ENCODE data around the gene DLX3.

The DLX3 gene

GRCh38 chr17:50022463-50023130, 27.6 kb upstream of the DLX3 start:
- H3K9me3 ChIP-seq (ENCODE audit: control insufficient read depth in 1 of 2, low read length in 2 of 2), result no peaks in the 10 kb centered on the region
- no peak overlapping the region for H3K4me3 ChIP-seq (ENCODE audit: low read depth in 1 of 2, low read length in 2 of 2)
- H3K4me1 ChIP-seq (ENCODE audit: control insufficient read depth in 1 of 2, insufficient read depth in 2 of 2, low read length in 2 of 2), result peaks cover 0 to 13% of the 10 kb centered on the region in 2 donors
- no peaks in the 10 kb centered on the region for H3K27me3 ChIP-seq (ENCODE audit: low read depth, low read length)
- no peak overlapping the region for H3K27ac ChIP-seq (ENCODE audit: low read length)
- H3K36me3 ChIP-seq (ENCODE audit: control insufficient read depth in 1 of 2, insufficient read depth in 2 of 2, low read length in 2 of 2), result no peaks in the 10 kb centered on the region

GRCh38 chr17:50021681-50022370, 26.8 kb upstream of the DLX3 start:
- Histone ChIP-seq H3K27ac (ENCODE audit: low read length) (no peak overlapping the region), H3K4me1 (ENCODE audit: control insufficient read depth in 1 of 2, insufficient read depth in 2 of 2, low read length in 2 of 2) (peaks cover 0 to 6% of the 10 kb centered on the region in 2 donors), H3K4me3 (ENCODE audit: low read depth in 1 of 2, low read length in 2 of 2) (no peak overlapping the region), H3K9me3 (ENCODE audit: control insufficient read depth in 1 of 2, low read length in 2 of 2) (no peaks in the 10 kb centered on the region), H3K27me3 (ENCODE audit: low read depth, low read length) (no peaks in the 10 kb centered on the region), H3K36me3 (ENCODE audit: control insufficient read depth in 1 of 2, insufficient read depth in 2 of 2, low read length in 2 of 2) (no peaks in the 10 kb centered on the region)

GRCh38 chr17:50020841-50021599, 26.0 kb upstream of the DLX3 start:
- H3K4me3 ChIP-seq (ENCODE audit: low read depth in 1 of 2, low read length in 2 of 2), result no peak overlapping the region
- no peak overlapping the region for H3K27ac ChIP-seq (ENCODE audit: low read length)
- no peaks in the 10 kb centered on the region for H3K27me3 ChIP-seq (ENCODE audit: low read depth, low read length)
- H3K36me3 ChIP-seq (ENCODE audit: control insufficient read depth in 1 of 2, insufficient read depth in 2 of 2, low read length in 2 of 2), result no peaks in the 10 kb centered on the region
- H3K9me3 ChIP-seq (ENCODE audit: control insufficient read depth in 1 of 2, low read length in 2 of 2), result no peaks in the 10 kb centered on the region
- peaks cover 0 to 6% of the 10 kb centered on the region in 2 donors for H3K4me1 ChIP-seq (ENCODE audit: control insufficient read depth in 1 of 2, insufficient read depth in 2 of 2, low read length in 2 of 2)

GRCh38 chr17:50018909-50019308, 23.9 kb upstream of the DLX3 start:
- Histone ChIP-seq H3K4me1 (ENCODE audit: control insufficient read depth in 1 of 2, insufficient read depth in 2 of 2, low read length in 2 of 2) (peaks cover 0 to 6% of the 10 kb centered on the region in 2 donors), H3K36me3 (ENCODE audit: control insufficient read depth in 1 of 2, insufficient read depth in 2 of 2, low read length in 2 of 2) (no peaks in the 10 kb centered on the region), H3K4me3 (ENCODE audit: low read depth in 1 of 2, low read length in 2 of 2) (no peak overlapping the region), H3K27me3 (ENCODE audit: low read depth, low read length) (no peaks in the 10 kb centered on the region), H3K9me3 (ENCODE audit: control insufficient read depth in 1 of 2, low read length in 2 of 2) (no peaks in the 10 kb centered on the region), H3K27ac (ENCODE audit: low read length) (no peak overlapping the region)

- Histone ChIP-seq H3K27ac (ENCODE audit: low read length) (no peak overlapping the region), H3K9me3 (ENCODE audit: control insufficient read depth in 1 of 2, low read length in 2 of 2) (peaks cover 0 to 9% of the 10 kb centered on the region in 2 donors), H3K27me3 (ENCODE audit: low read depth, low read length) (no peaks in the 10 kb centered on the region), H3K4me1 (ENCODE audit: control insufficient read depth in 1 of 2, insufficient read depth in 2 of 2, low read length in 2 of 2) (no peaks in the 10 kb centered on the region), H3K36me3 (ENCODE audit: control insufficient read depth in 1 of 2, insufficient read depth in 2 of 2, low read length in 2 of 2) (no peaks in the 10 kb centered on the region), H3K4me3 (ENCODE audit: low read depth in 1 of 2, low read length in 2 of 2) (no peak overlapping the region)
These were observed 20.1 kb upstream of the DLX3 start for GRCh38 chr17:50015146-50015545.

GRCh38 chr17:50014471-50015088, 19.6 kb upstream of the DLX3 start:
- H3K4me1 ChIP-seq (ENCODE audit: control insufficient read depth in 1 of 2, insufficient read depth in 2 of 2, low read length in 2 of 2), result no peaks in the 10 kb centered on the region
- no peaks in the 10 kb centered on the region for H3K27me3 ChIP-seq (ENCODE audit: low read depth, low read length)
- H3K27ac ChIP-seq (ENCODE audit: low read length), result no peak overlapping the region
- no peaks in the 10 kb centered on the region for H3K36me3 ChIP-seq (ENCODE audit: control insufficient read depth in 1 of 2, insufficient read depth in 2 of 2, low read length in 2 of 2)
- peaks cover 0 to 9% of the 10 kb centered on the region in 2 donors for H3K9me3 ChIP-seq (ENCODE audit: control insufficient read depth in 1 of 2, low read length in 2 of 2)
- H3K4me3 ChIP-seq (ENCODE audit: low read depth in 1 of 2, low read length in 2 of 2), result no peak overlapping the region

GRCh38 chr17:50013079-50013478, 18.1 kb upstream of the DLX3 start:
- Histone ChIP-seq H3K4me3 (ENCODE audit: low read depth in 1 of 2, low read length in 2 of 2) (no peak overlapping the region), H3K4me1 (ENCODE audit: control insufficient read depth in 1 of 2, insufficient read depth in 2 of 2, low read length in 2 of 2) (no peaks in the 10 kb centered on the region), H3K27ac (ENCODE audit: low read length) (no peak overlapping the region), H3K27me3 (ENCODE audit: low read depth, low read length) (no peaks in the 10 kb centered on the region), H3K9me3 (ENCODE audit: control insufficient read depth in 1 of 2, low read length in 2 of 2) (peaks cover 0 to 19% of the 10 kb centered on the region in 2 donors), H3K36me3 (ENCODE audit: control insufficient read depth in 1 of 2, insufficient read depth in 2 of 2, low read length in 2 of 2) (no peaks in the 10 kb centered on the region)

GRCh38 chr17:50009282-50009681, 14.3 kb upstream of the DLX3 start:
- Histone ChIP-seq H3K4me3 (ENCODE audit: low read depth in 1 of 2, low read length in 2 of 2) (no peak overlapping the region), H3K27ac (ENCODE audit: low read length) (no peak overlapping the region), H3K4me1 (ENCODE audit: control insufficient read depth in 1 of 2, insufficient read depth in 2 of 2, low read length in 2 of 2) (no peaks in the 10 kb centered on the region), H3K36me3 (ENCODE audit: control insufficient read depth in 1 of 2, insufficient read depth in 2 of 2, low read length in 2 of 2) (no peaks in the 10 kb centered on the region), H3K27me3 (ENCODE audit: low read depth, low read length) (no peaks in the 10 kb centered on the region), H3K9me3 (ENCODE audit: control insufficient read depth in 1 of 2, low read length in 2 of 2) (peaks cover 0 to 19% of the 10 kb centered on the region in 2 donors)

- Histone ChIP-seq H3K4me1 (ENCODE audit: control insufficient read depth in 1 of 2, insufficient read depth in 2 of 2, low read length in 2 of 2) (no peaks in the 10 kb centered on the region), H3K36me3 (ENCODE audit: control insufficient read depth in 1 of 2, insufficient read depth in 2 of 2, low read length in 2 of 2) (no peaks in the 10 kb centered on the region), H3K4me3 (ENCODE audit: low read depth in 1 of 2, low read length in 2 of 2) (no peak overlapping the region), H3K9me3 (ENCODE audit: control insufficient read depth in 1 of 2, low read length in 2 of 2) (peaks cover 0 to 3% of the 10 kb centered on the region in 2 donors), H3K27ac (ENCODE audit: low read length) (no peak overlapping the region), H3K27me3 (ENCODE audit: low read depth, low read length) (peaks cover 21% of the 10 kb centered on the region)
These were observed 8.9 kb upstream of the DLX3 start for GRCh38 chr17:50003911-50004310.

- no peak overlapping the region for H3K4me3 ChIP-seq (ENCODE audit: low read depth in 1 of 2, low read length in 2 of 2)
- H3K36me3 ChIP-seq (ENCODE audit: control insufficient read depth in 1 of 2, insufficient read depth in 2 of 2, low read length in 2 of 2), result no peaks in the 10 kb centered on the region
- no peak overlapping the region for H3K27ac ChIP-seq (ENCODE audit: low read length)
- peaks cover 3 to 27% of the 10 kb centered on the region in 2 donors for H3K4me1 ChIP-seq (ENCODE audit: control insufficient read depth in 1 of 2, insufficient read depth in 2 of 2, low read length in 2 of 2)
- H3K27me3 ChIP-seq (ENCODE audit: low read depth, low read length), result peaks cover 59% of the 10 kb centered on the region
- no peaks in the 10 kb centered on the region for H3K9me3 ChIP-seq (ENCODE audit: control insufficient read depth in 1 of 2, low read length in 2 of 2)
These were observed 4.0 kb upstream of the DLX3 start for GRCh38 chr17:49998836-49999511.
